ENCODE data around the gene KRTAP21-1.

KRTAP21-1 gene

DNA sequence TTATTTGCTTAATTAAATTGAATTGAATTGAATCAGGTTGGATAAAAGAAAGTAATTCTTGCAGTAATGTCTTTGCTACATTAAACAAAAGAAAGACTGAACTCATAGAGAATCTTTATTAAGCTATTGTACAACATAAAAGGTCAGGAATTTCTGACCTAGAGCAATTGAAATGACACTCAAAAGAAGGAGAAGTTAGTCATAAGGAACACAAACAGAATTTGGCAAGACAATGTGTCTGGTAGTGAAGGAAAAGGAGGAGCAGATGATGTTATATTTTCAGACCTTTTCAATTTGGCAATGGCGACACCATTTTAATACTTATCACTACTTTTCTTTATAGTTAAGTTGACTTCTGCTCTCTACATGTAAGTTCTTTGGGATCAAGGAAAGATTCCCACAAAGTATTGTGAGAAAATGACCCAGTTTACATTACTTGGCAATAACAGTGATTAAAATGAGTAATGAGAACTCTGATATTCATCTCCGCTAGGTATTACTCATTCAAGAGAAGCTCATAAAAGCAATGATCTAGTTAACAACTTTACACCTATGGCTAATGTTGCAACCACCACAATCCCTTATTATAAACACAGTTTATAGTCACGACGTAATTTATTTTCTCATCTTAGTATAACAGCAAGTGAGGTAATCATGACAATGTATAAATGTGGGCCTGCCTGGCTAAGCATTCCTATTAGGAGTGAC lies 14.7 kb upstream of the KRTAP21-1 start:
- Histone ChIP-seq H2BK5ac (ENCODE audit: low read depth, low read length, poor library complexity) (no peak overlapping the region), H3K18ac (ENCODE audit: low read length) (no peak overlapping the region), H2BK120ac (ENCODE audit: insufficient read depth, low read length, poor library complexity) (no peak overlapping the region), H2BK12ac (ENCODE audit: low read length) (no peak overlapping the region), H3K4me2 (ENCODE audit: low read length) (no peak overlapping the region), H3K27ac (ENCODE audit: low read depth, low read length) (no peak overlapping the region), H3K9ac (ENCODE audit: low read length) (no peak overlapping the region), H2AK5ac (ENCODE audit: low read length) (no peak overlapping the region), H3K36me3 (ENCODE audit: control insufficient read depth in 1 of 2, insufficient read depth in 2 of 2, low read length in 2 of 2) (no peaks in the 10 kb centered on the region), H3K9me3 (ENCODE audit: insufficient read depth, low read depth, low read length) (no peaks in the 10 kb centered on the region), H3K23ac (ENCODE audit: low read length) (no peak overlapping the region), H3K4ac (ENCODE audit: low read depth, low read length) (no peak overlapping the region), H2AFZ (ENCODE audit: insufficient read depth, low read length, poor library complexity) (no peak overlapping the region), H4K91ac (ENCODE audit: low read depth, low read length) (no peak overlapping the region), H3K4me1 (ENCODE audit: control insufficient read depth in 1 of 2, insufficient read depth in 2 of 2, low read length in 2 of 2) (no peaks in the 10 kb centered on the region), H3K14ac (ENCODE audit: low read length) (no peak overlapping the region), H3K27me3 (ENCODE audit: insufficient read depth, low read length) (no peaks in the 10 kb centered on the region), H3K79me1 (ENCODE audit: low read length) (no peaks in the 10 kb centered on the region), H4K8ac (ENCODE audit: low read depth, low read length) (no peak overlapping the region), H3K79me2 (ENCODE audit: control insufficient read depth, insufficient read depth, low read length, poor library complexity) (no peaks in the 10 kb centered on the region), H4K12ac (ENCODE audit: low read depth, low read length) (no peak overlapping the region), H3K4me3 (ENCODE audit: low read depth, low read length) (no peak overlapping the region)
- DNase-seq, result no peak
- WGBS (ENCODE audit: extremely low coverage, insufficient coverage, insufficient read length), result no CpG with 5 or more reads among the region's 4 CpGs

DNA sequence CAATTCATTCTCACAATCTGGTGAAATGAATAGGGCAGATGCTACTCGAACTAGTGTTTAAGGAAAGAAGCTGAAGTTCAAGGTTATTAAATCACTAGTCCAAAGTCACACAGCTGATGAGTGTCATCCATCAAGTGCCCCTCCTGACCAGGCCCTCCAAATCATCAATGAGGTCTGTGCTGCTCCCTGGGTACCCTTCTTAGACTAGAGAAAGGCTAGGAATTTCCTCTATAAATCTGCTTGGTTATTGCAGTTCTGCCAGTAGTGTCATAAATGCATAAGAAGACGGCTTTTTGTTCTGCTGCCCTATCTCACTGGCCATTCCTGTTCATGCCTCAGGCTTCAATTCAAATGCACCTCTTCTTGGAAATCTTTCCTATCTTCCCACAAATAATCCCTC lies 5.5 kb upstream of the KRTAP21-1 start:
- Histone ChIP-seq H4K8ac (ENCODE audit: low read depth, low read length) (no peak overlapping the region), H3K36me3 (ENCODE audit: control insufficient read depth in 1 of 2, insufficient read depth in 2 of 2, low read length in 2 of 2) (no peaks in the 10 kb centered on the region), H2BK12ac (ENCODE audit: low read length) (no peak overlapping the region), H2BK120ac (ENCODE audit: insufficient read depth, low read length, poor library complexity) (no peak overlapping the region), H2BK5ac (ENCODE audit: low read depth, low read length, poor library complexity) (no peak overlapping the region), H3K79me2 (ENCODE audit: control insufficient read depth, insufficient read depth, low read length, poor library complexity) (no peaks in the 10 kb centered on the region), H3K4me2 (ENCODE audit: low read length) (no peak overlapping the region), H3K9ac (ENCODE audit: low read length) (no peak overlapping the region), H3K27me3 (ENCODE audit: insufficient read depth, low read length) (no peaks in the 10 kb centered on the region), H3K18ac (ENCODE audit: low read length) (no peak overlapping the region), H2AK5ac (ENCODE audit: low read length) (no peak overlapping the region), H4K12ac (ENCODE audit: low read depth, low read length) (no peak overlapping the region), H3K79me1 (ENCODE audit: low read length) (no peaks in the 10 kb centered on the region), H3K9me3 (ENCODE audit: insufficient read depth, low read depth, low read length) (no peaks in the 10 kb centered on the region), H3K23ac (ENCODE audit: low read length) (no peak overlapping the region), H3K27ac (ENCODE audit: low read depth, low read length) (no peak overlapping the region), H3K14ac (ENCODE audit: low read length) (no peak overlapping the region), H3K4me3 (ENCODE audit: low read depth, low read length) (no peak overlapping the region), H4K91ac (ENCODE audit: low read depth, low read length) (no peak overlapping the region), H2AFZ (ENCODE audit: insufficient read depth, low read length, poor library complexity) (no peak overlapping the region), H3K4me1 (ENCODE audit: control insufficient read depth in 1 of 2, insufficient read depth in 2 of 2, low read length in 2 of 2) (no peaks in the 10 kb centered on the region), H3K4ac (ENCODE audit: low read depth, low read length) (no peak overlapping the region)
- no peak for DNase-seq
- no CpG with 5 or more reads among the region's 2 CpGs for WGBS (ENCODE audit: extremely low coverage, insufficient coverage, insufficient read length)

DNA sequence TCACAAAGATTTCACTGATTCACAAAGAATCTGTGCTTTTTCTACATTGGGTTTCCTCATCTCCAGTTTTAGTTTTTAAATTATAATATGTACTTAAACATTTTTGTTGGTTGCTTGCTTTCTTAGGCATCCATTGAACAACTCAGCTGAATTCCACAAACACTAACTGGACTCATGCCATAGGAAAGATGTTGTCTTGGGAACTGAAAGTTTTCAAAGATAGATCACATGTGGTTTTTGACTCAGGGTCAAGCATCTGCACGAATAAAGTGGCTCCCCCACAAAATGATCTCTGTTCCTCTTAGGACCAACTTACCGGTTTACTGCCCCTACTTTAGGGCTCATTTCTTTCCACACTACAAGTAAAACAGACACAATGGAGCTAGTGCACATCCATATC lies 3.1 kb upstream of the KRTAP21-1 start:
- H3K27me3 ChIP-seq (ENCODE audit: insufficient read depth, low read length), result no peaks in the 10 kb centered on the region
- H3K14ac ChIP-seq (ENCODE audit: low read length), result no peak overlapping the region
- H3K36me3 ChIP-seq (ENCODE audit: control insufficient read depth in 1 of 2, insufficient read depth in 2 of 2, low read length in 2 of 2), result no peaks in the 10 kb centered on the region
- no peak overlapping the region for H3K4me2 ChIP-seq (ENCODE audit: low read length)
- H3K9me3 ChIP-seq (ENCODE audit: insufficient read depth, low read depth, low read length), result no peaks in the 10 kb centered on the region
- no CpG with 5 or more reads among the region's 2 CpGs for WGBS (ENCODE audit: extremely low coverage, insufficient coverage, insufficient read length)
- no peak overlapping the region for H3K18ac ChIP-seq (ENCODE audit: low read length)
- H3K4ac ChIP-seq (ENCODE audit: low read depth, low read length), result no peak overlapping the region
- H3K4me3 ChIP-seq (ENCODE audit: low read depth, low read length), result no peak overlapping the region
- no peaks in the 10 kb centered on the region for H3K4me1 ChIP-seq (ENCODE audit: control insufficient read depth in 1 of 2, insufficient read depth in 2 of 2, low read length in 2 of 2)
- no peak overlapping the region for H4K12ac ChIP-seq (ENCODE audit: low read depth, low read length)
- H4K91ac ChIP-seq (ENCODE audit: low read depth, low read length), result no peak overlapping the region
- no peaks in the 10 kb centered on the region for H3K79me1 ChIP-seq (ENCODE audit: low read length)
- H2BK5ac ChIP-seq (ENCODE audit: low read depth, low read length, poor library complexity), result no peak overlapping the region
- DNase-seq, result no peak
- H3K9ac ChIP-seq (ENCODE audit: low read length), result no peak overlapping the region
- no peaks in the 10 kb centered on the region for H3K79me2 ChIP-seq (ENCODE audit: control insufficient read depth, insufficient read depth, low read length, poor library complexity)
- H2AK5ac ChIP-seq (ENCODE audit: low read length), result no peak overlapping the region
- no peak overlapping the region for H2BK12ac ChIP-seq (ENCODE audit: low read length)
- H2AFZ ChIP-seq (ENCODE audit: insufficient read depth, low read length, poor library complexity), result no peak overlapping the region
- no peak overlapping the region for H4K8ac ChIP-seq (ENCODE audit: low read depth, low read length)
- H3K27ac ChIP-seq (ENCODE audit: low read depth, low read length), result no peak overlapping the region
- H2BK120ac ChIP-seq (ENCODE audit: insufficient read depth, low read length, poor library complexity), result no peak overlapping the region
- H3K23ac ChIP-seq (ENCODE audit: low read length), result no peak overlapping the region

DNA sequence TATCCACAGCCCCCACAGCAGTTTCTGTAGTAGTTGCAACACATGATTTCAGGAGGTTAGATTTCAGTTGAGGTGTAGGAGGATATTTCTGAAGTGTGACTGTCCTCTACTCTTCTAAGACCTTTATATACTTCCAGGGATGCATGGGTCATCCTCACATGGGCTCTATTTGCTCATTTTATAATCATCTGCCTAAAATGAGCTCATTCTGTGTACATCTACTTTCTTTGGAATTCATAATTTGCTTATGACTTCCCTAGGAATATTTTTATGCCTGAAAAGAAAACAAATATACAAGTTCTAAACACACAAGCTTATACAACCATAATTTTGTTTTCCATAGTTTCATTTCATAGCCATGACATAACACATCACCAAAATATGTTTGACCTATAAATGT lies 8.1 kb downstream of the KRTAP21-1 start, which contains the start of gene KRTAP21-2:
Gene KRTAP21-2, minus strand, starts transcription at position 101 of the 400 bp plus-strand sequence. Its CDS starts 57 bp downstream, at position 44.
- Histone ChIP-seq H3K4ac (ENCODE audit: low read depth, low read length) (no peak within 1 kb of the TSS), H3K4me1 (ENCODE audit: control insufficient read depth in 1 of 2, insufficient read depth in 2 of 2, low read length in 2 of 2) (no peaks in the 10 kb centered on the region), H3K9me3 (ENCODE audit: insufficient read depth, low read depth, low read length) (no peaks in the 10 kb centered on the region), H2AK5ac (ENCODE audit: low read length) (no peak within 1 kb of the TSS), H3K4me3 (ENCODE audit: low read depth, low read length) (no peak within 1 kb of the TSS), H3K36me3 (ENCODE audit: control insufficient read depth in 1 of 2, insufficient read depth in 2 of 2, low read length in 2 of 2) (no peaks in the 10 kb centered on the region), H4K8ac (ENCODE audit: low read depth, low read length) (no peak within 1 kb of the TSS), H3K27me3 (ENCODE audit: insufficient read depth, low read length) (no peaks in the 10 kb centered on the region), H2BK5ac (ENCODE audit: low read depth, low read length, poor library complexity) (no peak within 1 kb of the TSS), H3K23ac (ENCODE audit: low read length) (no peak within 1 kb of the TSS), H3K79me2 (ENCODE audit: control insufficient read depth, insufficient read depth, low read length, poor library complexity) (no peaks in the 10 kb centered on the region), H2AFZ (ENCODE audit: insufficient read depth, low read length, poor library complexity) (no peak within 1 kb of the TSS), H4K91ac (ENCODE audit: low read depth, low read length) (no peak within 1 kb of the TSS), H2BK12ac (ENCODE audit: low read length) (no peak within 1 kb of the TSS), H3K9ac (ENCODE audit: low read length) (no peak within 1 kb of the TSS), H3K79me1 (ENCODE audit: low read length) (no peaks in the 10 kb centered on the region), H4K12ac (ENCODE audit: low read depth, low read length) (no peak within 1 kb of the TSS), H3K14ac (ENCODE audit: low read length) (no peak within 1 kb of the TSS), H3K27ac (ENCODE audit: low read depth, low read length) (no peak within 1 kb of the TSS), H2BK120ac (ENCODE audit: insufficient read depth, low read length, poor library complexity) (no peak within 1 kb of the TSS), H3K18ac (ENCODE audit: low read length) (no peak within 1 kb of the TSS), H3K4me2 (ENCODE audit: low read length) (no peak within 1 kb of the TSS)
- no peak for DNase-seq
